HT-29 (cell line): ENCODE data around the gene SUFU. TPM values are rescaled to one million over a fixed set of nuclear protein-coding genes. Genes with fewer than 3 reads are reported as not detected.

Experiments
- DNase-seq: peaks from one replicate; pipeline ENCODE4 v3.0.0-alpha.2; 2015; ENCODE audit warnings: low spot score
- total RNA-seq: library from RNA; depleted of rRNA; stranded (reverse); fragments of >200 nt; shearing (Covaris generic); gene quantifications from 2 replicates; pipeline ENCODE4 v1.2.3, GENCODE V29; 2014

Gene SUFU
- total RNA-seq, 1 experiment from 2014 or later = 2.0 TPM

DNA sequence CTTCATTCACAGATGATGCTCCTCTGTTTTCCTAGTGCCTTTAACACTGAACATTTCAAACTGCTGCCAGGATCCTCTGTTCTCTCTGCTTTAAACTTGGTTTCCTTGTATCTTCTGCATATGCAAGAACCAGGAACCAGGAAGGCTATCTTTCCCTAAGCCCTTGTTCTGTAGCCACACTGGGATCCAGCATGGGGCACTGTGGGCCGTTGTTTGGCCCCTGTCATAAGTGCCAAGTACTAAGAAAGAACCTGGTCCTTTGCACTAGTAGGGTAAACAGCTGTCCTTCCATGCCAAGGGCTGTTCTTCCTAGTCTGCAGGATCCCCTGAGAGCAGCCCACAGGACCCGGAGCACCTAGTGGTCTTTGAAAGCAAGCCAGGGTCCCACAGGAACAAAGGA, 91.5 kb downstream of the SUFU start:
- DNase-seq = no peak

- DNase-seq = no peak
Observed at GRCh38 chr10:102595897-102596296, 92.1 kb downstream of the SUFU start.

DNA sequence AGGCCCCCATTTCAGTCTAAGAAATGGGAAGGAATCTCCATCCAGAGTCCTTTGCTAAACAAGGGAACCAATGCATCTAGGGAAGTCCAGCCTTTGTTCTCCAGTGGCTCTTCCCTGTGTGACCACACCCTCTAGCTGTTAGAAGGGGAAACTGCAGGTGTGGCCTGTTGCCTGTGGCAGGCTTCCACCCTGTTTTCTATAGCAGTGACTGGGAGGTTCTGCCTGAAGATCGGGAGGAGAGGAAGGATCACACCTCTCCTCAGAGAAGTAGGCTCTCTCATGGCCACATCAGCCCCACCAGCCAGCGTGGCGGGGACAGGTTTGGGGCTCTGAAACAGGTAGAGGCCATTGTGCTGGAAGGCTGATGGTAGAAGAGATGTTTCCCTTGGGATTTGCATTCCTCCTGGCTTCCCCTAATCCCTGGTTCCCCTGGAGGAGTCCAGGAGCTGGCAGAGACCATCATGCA, 92.8 kb downstream of the SUFU start:
- DNase-seq = peak; percentile 75

DNA sequence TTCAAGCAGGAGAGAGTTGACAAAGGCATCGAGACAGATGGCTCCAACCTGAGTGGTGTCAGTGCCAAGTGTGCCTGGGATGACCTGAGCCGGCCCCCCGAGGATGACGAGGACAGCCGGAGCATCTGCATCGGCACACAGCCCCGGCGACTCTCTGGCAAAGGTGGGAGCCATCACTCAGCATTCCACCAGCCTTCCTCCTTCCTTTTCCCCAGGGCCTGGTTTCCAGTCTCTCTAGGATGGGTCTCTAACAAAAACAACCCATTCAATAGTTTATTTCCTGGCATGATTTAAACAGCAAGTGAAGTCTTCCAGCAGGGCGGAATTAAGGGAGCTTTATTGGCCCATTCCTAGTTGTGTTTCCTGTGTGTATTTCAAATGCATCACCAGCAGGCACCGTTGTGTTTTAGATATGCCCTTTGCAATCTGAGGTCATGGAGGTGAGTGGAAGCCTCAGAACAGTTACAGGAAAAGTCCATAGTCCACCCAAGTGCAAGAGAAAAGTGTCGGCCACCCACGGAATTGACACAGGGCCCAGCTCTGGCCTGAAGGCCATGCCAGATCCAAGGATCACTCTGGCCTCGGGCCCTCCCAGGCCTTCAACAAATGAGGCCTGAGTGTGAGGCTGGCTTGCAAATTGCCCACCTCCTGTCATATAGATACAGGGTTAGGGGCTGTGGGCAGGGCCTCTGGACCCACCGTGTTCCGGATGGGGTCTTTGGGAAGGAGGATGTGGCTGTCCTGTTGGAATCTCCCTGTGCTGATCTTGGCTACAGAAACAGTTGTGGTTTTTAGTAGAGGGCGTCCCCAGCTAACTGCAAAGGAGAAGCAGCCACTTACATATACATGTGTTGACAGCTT, 93.6 kb downstream of the SUFU start:
- no peak for DNase-seq

DNA sequence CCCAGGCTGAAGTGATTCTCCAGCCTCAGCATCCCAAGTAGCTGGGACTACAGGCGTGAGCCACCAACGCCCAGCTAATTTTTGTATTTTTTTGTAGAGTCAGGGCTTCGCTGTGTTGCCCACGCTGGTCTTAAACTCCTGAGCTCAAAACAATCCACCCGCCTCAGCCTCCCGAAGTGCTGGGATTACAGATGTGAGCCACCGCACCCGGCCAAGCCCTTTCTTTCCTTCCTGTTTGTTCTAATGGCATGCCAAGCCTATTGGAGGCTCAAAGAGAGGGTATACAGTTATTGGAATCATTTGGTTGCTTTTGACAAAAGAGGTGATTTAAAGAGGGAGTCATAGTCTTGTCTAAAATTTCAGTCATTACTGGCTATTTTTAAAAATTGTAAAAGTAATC, 94.5 kb downstream of the SUFU start:
- no peak for DNase-seq

DNA sequence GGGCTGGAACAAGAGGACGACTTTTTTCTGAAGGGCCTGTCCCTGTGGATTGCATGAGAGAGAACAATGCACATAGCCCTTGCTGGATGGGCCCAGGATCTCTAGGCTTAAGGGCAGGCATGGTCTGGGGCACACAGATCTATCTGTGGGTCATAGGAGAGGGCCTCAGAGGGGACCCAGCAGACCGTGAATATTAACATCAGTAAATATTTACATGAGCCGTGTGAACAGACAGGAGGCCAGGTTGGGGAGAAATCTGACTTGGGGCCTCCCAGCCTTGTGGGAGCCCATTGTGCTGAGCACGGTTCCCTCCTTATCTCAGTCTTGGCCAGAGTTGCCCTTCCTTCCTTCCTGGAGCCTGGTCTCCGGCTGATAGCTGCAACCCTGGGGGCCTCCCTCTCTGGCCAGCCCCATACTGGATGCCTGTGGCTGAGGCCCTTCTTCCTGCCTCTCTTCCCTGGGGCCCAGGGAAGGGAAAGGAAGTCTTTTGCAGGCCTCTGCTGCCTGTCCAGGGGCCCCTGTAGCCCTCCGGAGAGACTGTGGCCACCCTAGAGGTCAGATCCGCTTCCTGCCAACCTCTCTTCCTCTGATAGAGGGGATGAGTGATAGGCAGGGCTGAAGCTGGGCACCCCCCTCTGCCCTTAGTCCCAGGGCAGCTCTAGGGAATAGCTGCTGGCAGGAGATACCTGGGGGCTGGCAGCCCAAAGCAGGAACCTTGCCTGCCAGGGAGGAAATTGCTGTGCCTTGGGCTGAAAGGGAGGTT, 96.0 kb downstream of the SUFU start:
- no peak for DNase-seq

- DNase-seq = no peak
Observed at GRCh38 chr10:102600816-102601215, 97.0 kb downstream of the SUFU start.

- no peak for DNase-seq
Observed at GRCh38 chr10:102601639-102602038, 97.9 kb downstream of the SUFU start.

GRCh38 chr10:102602272-102603045, 98.7 kb downstream of the SUFU start:
- DNase-seq = no peak

- DNase-seq = no peak
Observed at GRCh38 chr10:102603946-102604345, 100.2 kb downstream of the SUFU start.

GRCh38 chr10:102604439-102604841, 100.7 kb downstream of the SUFU start:
- DNase-seq = no peak

- DNase-seq = no peak
Observed at GRCh38 chr10:102605712-102606111, 101.9 kb downstream of the SUFU start.

DNA sequence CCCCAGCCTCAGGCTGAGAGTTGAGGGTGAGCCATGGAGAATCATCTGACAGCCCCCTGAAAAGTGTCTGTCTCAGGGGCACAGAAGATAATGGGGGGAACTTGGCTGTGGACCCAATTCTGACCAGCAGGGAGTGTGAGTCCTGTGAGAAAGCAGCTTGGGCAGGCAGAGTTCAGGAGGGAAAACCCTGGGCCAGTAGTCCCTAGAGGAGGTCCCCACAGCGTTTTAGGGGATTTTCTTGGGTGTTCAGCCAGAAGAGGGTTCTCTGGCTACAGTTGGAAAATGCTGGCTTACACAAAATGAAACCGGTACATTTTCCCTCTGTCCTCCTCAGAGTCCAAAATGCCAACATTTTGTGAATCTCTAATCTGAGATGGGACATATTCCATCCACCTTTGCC, 104.7 kb downstream of the SUFU start:
- DNase-seq = no peak

DNA sequence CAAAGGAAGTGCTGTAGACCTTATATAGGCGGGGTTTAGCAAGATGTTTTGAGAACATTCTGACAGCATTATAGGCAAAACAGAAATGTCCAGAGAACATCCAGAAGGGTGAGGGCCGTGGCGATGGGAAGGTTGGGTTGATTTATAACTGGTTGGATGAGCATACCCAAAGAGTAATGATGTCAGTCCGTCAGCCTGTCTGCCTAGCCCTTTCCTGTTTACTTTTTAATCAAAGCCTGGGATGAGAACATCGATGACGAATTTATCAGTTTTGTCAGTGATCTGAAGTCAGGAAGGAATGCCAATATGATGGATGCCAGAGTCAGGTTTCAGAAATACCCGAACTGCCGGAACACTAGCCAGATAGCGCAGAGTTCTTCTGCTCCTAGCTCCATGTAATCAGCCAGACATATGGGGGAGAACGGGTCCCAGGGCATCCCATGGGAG, 106.7 kb downstream of the SUFU start:
- no peak for DNase-seq

- no peak for DNase-seq
Observed at GRCh38 chr10:102611514-102612087, 107.8 kb downstream of the SUFU start.

GRCh38 chr10:102612964-102613275, 109.1 kb downstream of the SUFU start:
- no peak for DNase-seq

- DNase-seq = no peak
Observed at GRCh38 chr10:102613286-102613685, 109.5 kb downstream of the SUFU start.

DNA sequence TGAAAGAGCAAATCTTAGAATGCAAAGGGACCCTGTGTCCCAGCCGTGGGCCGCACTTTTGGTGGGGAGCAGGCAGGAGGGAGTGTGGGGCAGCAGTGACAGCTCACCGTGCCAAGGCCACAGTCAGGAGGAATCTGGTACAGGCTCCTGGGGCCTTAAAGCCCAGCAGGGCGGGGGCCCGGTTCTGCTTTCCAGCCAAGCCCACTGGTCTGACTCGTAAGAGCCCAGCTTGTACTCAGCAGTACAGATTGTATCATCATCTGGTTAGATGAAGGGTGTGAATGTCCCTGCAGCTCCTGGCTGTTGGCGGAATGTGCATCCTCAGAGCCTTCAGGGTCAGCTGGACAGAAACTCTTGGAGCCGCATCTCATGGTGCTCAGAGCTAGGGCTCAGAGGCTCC, 110.0 kb downstream of the SUFU start:
- no peak for DNase-seq

DNA sequence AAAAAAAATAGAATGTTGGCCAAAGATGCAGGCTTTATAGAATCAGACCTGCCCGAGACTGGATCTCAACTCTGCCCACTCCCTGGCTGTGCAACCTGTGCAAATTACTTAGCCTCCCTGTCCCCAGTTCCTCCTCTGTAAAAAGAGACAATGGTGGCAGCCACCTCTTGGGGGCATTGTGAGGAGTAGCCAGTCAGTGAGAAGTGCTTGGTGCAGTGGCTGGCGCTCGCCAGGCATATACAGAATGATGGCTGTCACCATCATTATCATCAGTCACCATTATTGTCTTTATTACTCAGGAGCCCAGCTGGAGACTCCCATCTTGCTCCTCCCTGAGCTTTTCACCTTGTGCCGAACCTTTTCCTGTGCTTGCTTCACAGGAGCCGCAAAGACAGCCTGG, 111.1 kb downstream of the SUFU start:
- DNase-seq = no peak

GRCh38 chr10:102615361-102615760, 111.6 kb downstream of the SUFU start:
- DNase-seq = peak; percentile 12

DNA sequence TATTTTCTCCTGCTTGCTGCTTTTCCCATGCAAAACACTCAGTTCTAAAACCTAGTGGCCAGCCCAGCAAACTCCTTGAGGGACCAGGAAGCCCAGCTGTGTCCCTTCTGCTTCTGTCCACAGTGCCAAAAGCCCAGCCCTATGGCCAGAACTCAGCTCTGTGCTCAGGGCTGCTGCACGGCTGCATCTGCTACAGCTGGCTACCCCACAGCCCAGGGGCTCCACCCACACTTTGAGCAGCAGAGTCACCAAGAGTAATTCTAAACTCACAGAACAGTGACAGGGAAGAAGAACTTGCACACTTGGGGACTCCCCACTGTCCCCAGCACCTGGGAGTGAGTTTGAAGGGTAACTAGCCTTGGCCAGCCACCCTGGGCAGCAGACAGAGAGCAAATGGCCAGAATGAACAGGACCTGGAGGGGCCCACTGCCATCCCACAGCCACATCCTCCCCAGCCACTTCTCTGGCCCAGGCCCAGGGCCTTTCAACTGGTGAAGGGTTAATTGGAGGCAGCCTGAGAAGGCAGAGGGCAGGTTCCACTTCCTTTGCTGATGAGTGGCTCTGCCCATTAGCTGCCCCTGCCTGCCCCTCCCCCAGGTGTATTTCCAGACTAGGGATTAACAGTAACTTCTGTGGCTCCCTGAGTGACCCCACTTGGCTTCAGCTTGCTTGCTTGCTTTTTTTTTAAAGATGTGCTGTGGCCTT, 112.4 kb downstream of the SUFU start:
- no peak for DNase-seq
